ENCODE results near the gene RNF208.

RNF208 gene

DNA sequence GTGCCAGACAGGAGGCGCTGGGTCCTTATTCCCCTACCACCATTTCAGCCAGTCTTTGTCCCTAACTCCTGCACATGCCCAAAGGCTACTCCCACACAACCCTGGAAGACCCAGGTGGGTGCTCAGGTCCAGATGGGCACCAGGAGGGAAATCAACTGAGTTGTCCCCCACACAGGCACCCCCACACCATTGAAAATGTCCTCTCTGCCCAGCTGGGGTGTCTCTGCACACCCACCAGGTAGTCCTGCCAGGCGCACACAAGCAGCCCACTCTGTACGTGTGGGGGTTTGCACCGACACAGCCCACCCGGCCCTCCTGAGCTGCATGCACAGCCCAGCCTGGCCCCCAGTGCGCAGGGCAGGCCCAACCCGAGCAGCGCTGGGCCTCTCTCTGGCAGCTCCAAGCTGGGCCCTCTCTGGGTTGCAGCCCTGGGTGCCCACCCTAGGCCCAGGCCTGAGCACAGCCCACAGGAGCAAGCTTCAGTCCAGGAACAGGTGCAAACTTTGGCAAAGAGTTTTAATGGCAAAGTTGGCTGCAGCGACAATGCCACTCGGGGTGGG, 2.2 kb downstream of the RNF208 start:
- DNase-seq: no peak
- in situ Hi-C loops (cut with HindIII; ENCODE audit: low pct_ligation_motif_present, low pct_unique_long_range_greater_than_20kb, low sequenced_read_pairs): no loop called here

DNA sequence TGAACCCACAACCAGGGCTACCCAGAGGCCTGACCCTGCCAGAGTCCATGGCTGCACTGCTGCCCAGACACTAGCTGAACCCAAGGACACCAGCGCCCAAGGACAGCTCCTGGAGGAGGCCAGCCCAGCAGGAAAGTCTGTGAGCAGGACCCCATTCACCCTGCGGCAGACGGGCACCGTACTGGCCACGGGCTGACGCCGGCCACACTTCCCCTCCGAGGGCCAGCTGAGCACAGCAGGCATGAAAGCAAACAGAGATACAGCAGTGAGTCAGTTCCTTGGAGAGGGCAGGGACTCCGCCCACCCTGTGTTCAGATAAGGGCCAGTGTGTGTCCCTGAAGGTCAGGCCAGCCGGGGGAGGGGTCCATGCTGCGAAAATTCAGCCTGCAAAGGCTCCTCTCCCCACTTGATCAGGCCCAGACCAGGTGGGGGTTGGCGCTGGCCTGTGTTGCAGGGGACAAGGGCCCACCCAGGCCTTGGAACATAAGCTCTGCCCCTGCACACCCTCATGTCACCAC, 3.2 kb downstream of the RNF208 start:
- peak; percentile 41 for DNase-seq
- in situ Hi-C loops (cut with HindIII; ENCODE audit: low pct_ligation_motif_present, low pct_unique_long_range_greater_than_20kb, low sequenced_read_pairs): no loop called here

DNA sequence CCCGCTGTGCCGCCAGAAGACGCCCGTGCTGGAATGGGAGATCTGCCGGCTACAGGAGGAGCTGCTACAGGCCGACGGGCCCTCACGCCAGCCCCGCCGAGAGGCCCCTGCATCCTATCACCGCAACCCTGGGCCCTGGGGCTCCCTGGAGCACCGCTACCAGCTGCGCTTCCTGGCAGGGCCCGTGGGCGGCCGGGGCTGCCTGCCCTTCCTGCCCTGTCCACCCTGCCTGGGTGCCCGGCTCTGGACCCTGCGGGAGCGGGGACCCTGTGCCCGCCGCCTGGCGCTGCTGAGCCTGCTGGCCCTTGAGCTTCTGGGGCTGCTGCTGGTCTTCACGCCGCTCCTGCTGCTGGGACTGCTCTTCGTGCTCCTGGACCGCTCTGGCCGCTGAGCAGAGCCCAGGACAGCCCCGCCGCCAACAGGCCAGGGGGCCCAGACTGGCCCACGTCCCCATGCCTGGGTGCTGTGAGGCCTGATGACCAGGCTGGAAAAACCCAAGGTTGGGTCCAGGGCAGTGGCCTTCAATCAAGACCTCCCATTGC, 3.8 kb downstream of the RNF208 start:
- no peak for DNase-seq
- in situ Hi-C loops (cut with HindIII; ENCODE audit: low pct_ligation_motif_present, low pct_unique_long_range_greater_than_20kb, low sequenced_read_pairs): no loop called here

DNA sequence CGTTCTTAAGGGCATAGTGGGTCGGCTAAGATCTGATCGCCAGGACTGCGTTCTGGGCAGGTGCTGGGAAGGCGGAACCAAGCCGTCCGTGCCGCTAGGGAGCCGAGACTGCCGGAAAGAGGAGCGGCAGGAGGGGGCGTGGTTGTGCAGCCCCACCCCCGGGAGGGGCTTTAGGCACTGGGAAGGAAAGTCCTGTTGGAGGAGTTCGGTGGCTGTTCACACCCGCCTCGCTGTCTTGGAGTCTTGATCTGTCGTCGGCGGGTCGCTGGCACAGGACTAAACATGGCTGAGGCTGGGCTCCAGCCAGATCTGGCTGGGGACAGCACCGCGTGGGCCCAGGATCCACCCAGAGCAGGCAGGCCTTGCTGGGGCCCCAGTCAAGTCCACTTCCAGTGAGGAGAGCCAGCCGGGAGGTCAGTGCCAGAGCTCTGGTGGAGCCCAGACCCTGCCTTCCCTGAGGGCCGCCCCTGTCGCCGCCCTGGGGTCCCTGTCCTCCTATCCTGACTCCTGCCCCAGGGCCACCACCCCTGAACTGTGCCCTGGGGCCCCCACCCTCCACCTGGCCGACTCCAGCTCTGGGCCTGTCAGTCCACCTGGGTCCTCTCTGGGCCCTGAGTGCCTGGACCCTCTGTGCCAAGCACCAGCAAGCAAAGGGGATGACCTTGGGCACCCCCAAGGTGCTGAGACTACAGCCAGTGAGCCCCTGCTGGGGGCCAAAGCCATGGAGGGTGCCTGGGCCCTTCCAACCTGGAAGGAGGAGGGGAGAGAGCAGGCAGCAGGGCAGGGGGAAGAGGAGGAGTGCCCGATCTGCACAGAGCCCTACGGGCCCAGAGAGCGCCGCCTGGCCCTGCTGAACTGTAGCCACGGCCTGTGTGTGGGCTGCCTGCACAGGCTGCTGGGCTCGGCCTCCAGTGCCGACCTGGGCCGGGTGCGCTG, 4.5 kb downstream of the RNF208 start:
- DNase-seq: peak; percentile 75
- in situ Hi-C loops (cut with HindIII; ENCODE audit: low pct_ligation_motif_present, low pct_unique_long_range_greater_than_20kb, low sequenced_read_pairs): no loop called here

- DNase-seq: no peak
- in situ Hi-C loops (cut with HindIII; ENCODE audit: low pct_ligation_motif_present, low pct_unique_long_range_greater_than_20kb, low sequenced_read_pairs): no loop called here
Observed at GRCh38 chr9:137216188-137216965, 5.7 kb downstream of the RNF208 start.

- in situ Hi-C loops (cut with HindIII; ENCODE audit: low pct_ligation_motif_present, low pct_unique_long_range_greater_than_20kb, low sequenced_read_pairs): no loop called here
Observed at GRCh38 chr9:137215196-137215986, 6.6 kb downstream of the RNF208 start.

DNA sequence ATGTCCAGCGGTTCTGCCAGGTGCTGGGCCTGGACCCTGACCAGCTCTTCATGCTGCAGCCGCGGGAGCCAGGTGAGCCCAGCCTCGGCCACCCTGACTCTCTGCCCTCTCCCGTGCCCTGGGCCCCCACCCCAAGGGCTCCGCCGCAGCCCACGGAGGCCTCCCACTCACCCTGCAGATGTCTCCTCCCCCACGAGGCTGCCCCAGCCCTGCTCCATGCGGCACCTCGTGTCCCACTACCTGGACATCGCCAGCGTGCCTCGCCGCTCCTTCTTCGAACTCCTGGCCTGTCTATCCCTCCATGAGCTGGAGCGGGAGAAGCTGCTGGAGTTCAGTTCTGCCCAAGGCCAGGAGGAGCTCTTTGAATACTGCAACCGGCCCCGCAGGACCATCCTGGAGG, 7.4 kb downstream of the RNF208 start:
- no peak for DNase-seq
- in situ Hi-C loops (cut with HindIII; ENCODE audit: low pct_ligation_motif_present, low pct_unique_long_range_greater_than_20kb, low sequenced_read_pairs): no loop called here

More at GRCh38 chr9:137215196-137215986, 6.6 kb downstream of the RNF208 start:
- DNase-seq: no peak

DNA sequence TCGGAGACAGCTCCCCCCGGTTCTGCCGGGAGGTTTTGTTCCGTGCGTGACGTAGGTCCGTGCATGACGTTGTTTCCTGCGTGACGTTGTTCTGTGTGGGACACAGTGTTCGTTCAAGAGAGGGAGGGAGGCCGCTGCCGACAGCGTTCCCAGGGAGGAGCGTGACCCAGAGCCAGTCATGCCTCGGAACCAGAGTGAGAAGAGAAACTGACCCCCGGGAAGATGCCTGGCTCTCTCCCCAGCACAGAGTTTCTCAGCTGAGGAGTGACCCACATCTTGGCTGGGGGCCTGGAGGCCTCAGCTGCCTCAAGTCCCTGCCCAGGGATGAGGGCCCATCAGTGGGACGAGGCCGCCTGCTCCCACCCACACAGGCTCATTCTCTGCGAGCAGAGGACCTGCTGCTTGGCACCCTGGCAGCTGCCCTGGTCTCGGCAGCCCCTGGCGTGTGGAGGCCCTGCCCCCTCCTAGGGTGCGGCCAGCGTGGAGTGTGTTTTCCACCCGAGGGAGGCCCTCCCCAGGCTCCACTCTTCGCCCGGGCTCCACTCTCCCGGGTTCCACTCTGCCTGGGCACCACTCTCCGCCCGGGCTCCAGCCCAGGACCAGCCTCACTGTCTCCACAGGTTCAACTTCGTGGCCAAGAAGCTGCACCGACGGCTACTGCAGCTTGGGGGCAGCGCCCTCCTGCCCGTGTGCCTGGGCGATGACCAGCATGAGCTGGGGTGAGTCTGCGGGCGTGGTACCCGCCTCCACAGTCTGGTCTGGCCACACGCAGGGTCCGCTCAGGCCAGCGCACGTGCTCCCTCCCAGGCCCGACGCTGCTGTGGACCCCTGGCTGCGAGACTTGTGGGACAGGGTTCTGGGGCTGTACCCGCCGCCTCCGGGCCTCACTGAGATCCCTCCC, 8.6 kb downstream of the RNF208 start:
- in situ Hi-C loops (cut with HindIII; ENCODE audit: low pct_ligation_motif_present, low pct_unique_long_range_greater_than_20kb, low sequenced_read_pairs): no loop called here
- no peak for DNase-seq

- no peak for DNase-seq
- in situ Hi-C loops (cut with HindIII; ENCODE audit: low pct_ligation_motif_present, low pct_unique_long_range_greater_than_20kb, low sequenced_read_pairs): no loop called here
Observed at GRCh38 chr9:137212520-137212919, 9.5 kb downstream of the RNF208 start.

DNA sequence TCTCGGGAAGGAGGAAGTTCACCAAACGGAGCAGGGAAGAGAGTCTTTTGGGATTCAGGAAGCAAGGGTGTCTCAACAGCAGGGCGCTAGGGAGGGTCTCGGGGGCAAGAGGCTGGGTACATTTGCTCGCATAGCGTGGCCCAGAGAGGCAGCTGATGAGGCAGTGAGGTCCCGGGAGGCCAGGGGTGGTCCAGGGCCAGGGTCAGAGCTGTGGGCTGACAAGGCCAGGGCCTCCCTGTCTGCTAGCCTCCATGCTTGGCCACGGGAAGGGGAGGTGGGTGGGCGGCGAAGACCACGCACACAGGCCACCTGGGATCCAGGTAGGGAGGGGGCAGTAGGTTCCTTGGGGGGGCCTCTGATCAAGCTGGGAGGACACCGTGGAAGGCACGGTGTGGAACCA, 10.5 kb downstream of the RNF208 start:
- in situ Hi-C loops (cut with HindIII; ENCODE audit: low pct_ligation_motif_present, low pct_unique_long_range_greater_than_20kb, low sequenced_read_pairs): no loop called here
- DNase-seq: no peak

GRCh38 chr9:137206602-137207001, 15.4 kb downstream of the RNF208 start:
- no peak for DNase-seq
- in situ Hi-C loops (cut with HindIII; ENCODE audit: low pct_ligation_motif_present, low pct_unique_long_range_greater_than_20kb, low sequenced_read_pairs): no loop called here

GRCh38 chr9:137205126-137206069, 16.6 kb downstream of the RNF208 start, which contains the start of the genes NDOR1 and TMEM203:
TSS of gene NDOR1 (plus strand) at chr9:137205700. CDS start at chr9:137205778, 78 bp downstream.
TSS of gene TMEM203 (minus strand) at chr9:137205648. CDS start at chr9:137205414, 234 bp downstream.
- in situ Hi-C loops (cut with HindIII; ENCODE audit: low pct_ligation_motif_present, low pct_unique_long_range_greater_than_20kb, low sequenced_read_pairs): no loop called here
- DNase-seq: peak; percentile 80

- DNase-seq: no peak
- in situ Hi-C loops (cut with HindIII; ENCODE audit: low pct_ligation_motif_present, low pct_unique_long_range_greater_than_20kb, low sequenced_read_pairs): no loop called here
Observed at GRCh38 chr9:137204731-137205125, 17.3 kb downstream of the RNF208 start.

DNA sequence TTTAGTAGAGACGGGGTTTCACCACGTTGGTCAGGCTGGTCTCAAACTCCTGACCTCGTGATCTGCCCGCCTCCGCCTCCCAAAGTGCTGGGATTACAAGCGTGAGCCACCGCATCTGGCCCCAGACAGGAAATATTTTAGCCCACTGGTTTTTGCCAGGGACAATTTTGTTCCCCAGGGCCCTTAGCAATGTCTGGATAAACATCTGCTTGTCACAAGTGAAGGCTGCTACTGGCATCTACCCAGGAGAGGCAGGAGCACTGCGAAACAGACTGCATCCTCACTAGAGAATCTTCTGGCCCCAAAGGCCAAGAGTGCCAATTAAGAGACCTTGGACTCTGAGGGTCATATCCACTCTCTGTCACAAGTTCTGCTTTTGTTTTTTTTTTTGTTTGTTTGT, 19.1 kb downstream of the RNF208 start:
- in situ Hi-C loops (cut with HindIII; ENCODE audit: low pct_ligation_motif_present, low pct_unique_long_range_greater_than_20kb, low sequenced_read_pairs): no loop called here
- DNase-seq: no peak

GRCh38 chr9:137201205-137201868, 20.7 kb downstream of the RNF208 start:
- DNase-seq: no peak
- in situ Hi-C loops (cut with HindIII; ENCODE audit: low pct_ligation_motif_present, low pct_unique_long_range_greater_than_20kb, low sequenced_read_pairs): no loop called here
